GM13976 (cell line): ENCODE measurements around the gene HMGCS1.

ENCODE experiments used
- DNase-seq: peaks from one replicate; pipeline ENCODE4 v3.0.0; 2012; ENCODE audit warnings: low spot score
- CTCF ChIP-seq: IDR thresholded peaks from 2 replicates; pipeline ENCODE4 v1.5.1; 2012; ENCODE audit warnings: borderline replicate concordance, mild to moderate bottlenecking; ENCODE audit not compliant: insufficient read depth; ENCODE audit errors: extremely low read depth, missing control alignments, control extremely low read depth
- in situ Hi-C: fragments of 300-500 bp; cut with MboI; formaldehyde crosslinking; loops from one replicate; pipeline ENCODE4 v1.12.0; 2022; ENCODE audit warnings: low sequenced_read_pairs, mixed read lengths, inconsistent platforms; ENCODE audit not compliant: unreplicated experiment

The HMGCS1 gene

GRCh38 chr5:43288269-43288831, 24.9 kb downstream of the HMGCS1 start:
- DNase-seq, result no peak
- no peak for TF ChIP-seq CTCF
- in situ Hi-C loops, result no loop called here

- no peak for TF ChIP-seq CTCF
- in situ Hi-C loops, result no loop called here
- no peak for DNase-seq
Measured at GRCh38 chr5:43287493-43287892, 25.7 kb downstream of the HMGCS1 start.

- in situ Hi-C loops, result no loop called here
Measured at GRCh38 chr5:43286623-43287022, 26.6 kb downstream of the HMGCS1 start.

GRCh38 chr5:43281840-43282658, 31.2 kb downstream of the HMGCS1 start:
- no peak for DNase-seq
- in situ Hi-C loops, result no loop called here
- no peak for TF ChIP-seq CTCF

More at GRCh38 chr5:43286623-43287022, 26.6 kb downstream of the HMGCS1 start:
- TF ChIP-seq CTCF, result no peak
- no peak for DNase-seq

- no peak for DNase-seq
- no peak for TF ChIP-seq CTCF
- in situ Hi-C loops, result no loop called here
Measured at GRCh38 chr5:43279548-43280274, 33.5 kb downstream of the HMGCS1 start.

GRCh38 chr5:43275391-43275790, 37.8 kb downstream of the HMGCS1 start:
- in situ Hi-C loops, result no loop called here
- DNase-seq, result no peak
- TF ChIP-seq CTCF, result no peak
